Ovary (tissue), 9 donors: ENCODE measurements around the gene ADGRL1. TPM values are rescaled to one million over a fixed set of nuclear protein-coding genes. Genes with fewer than 3 reads are reported as not detected.

Source experiments
- DNase-seq, 5 donors: peaks; one replicate each; pipeline ENCODE4 v3.0.0-alpha.2; 2019 to 2020
- H3K27ac ChIP-seq, 2 donors: fragments of 200-600 bp; one replicate each; pipeline versions ENCODE4 v1.5.1 to v1.8.0; 2019 to 2022
- H3K27me3 ChIP-seq: fragments of 200-600 bp; one replicate; pipeline ENCODE4 v1.8.0; 2022
- H3K36me3 ChIP-seq: fragments of 200-600 bp; sonication (generic); one replicate; pipeline ENCODE4 v1.5.1; 2019
- H3K4me1 ChIP-seq: one replicate; pipeline ENCODE4 v1.8.1; 2013; ENCODE audit warnings: mild to moderate bottlenecking, moderate library complexity; ENCODE audit not compliant: insufficient read depth
- H3K4me3 ChIP-seq: fragments of 200-600 bp; sonication (generic); one replicate; pipeline ENCODE4 v1.5.1; 2017
- H3K9me3 ChIP-seq, 2 donors: fragments of 200-600 bp in 1 of 2; sonication (generic) in 1 of 2; one replicate each; pipeline versions ENCODE4 v1.5.1 to v1.8.1; 2013 to 2019; ENCODE audit warnings: mild to moderate bottlenecking in 1 of 2, moderate library complexity in 1 of 2
- EP300 ChIP-seq: sonication (generic); formaldehyde crosslinking; IDR thresholded peaks from one replicate; pipeline ENCODE4 v1.6.1; 2017; ENCODE audit warnings: antibody characterized with exemption
- POLR2A ChIP-seq: fragments of 450-650 bp; IDR thresholded peaks from one replicate; pipeline ENCODE4 v1.6.1; 2017; ENCODE audit warnings: antibody characterized with exemption, mild to moderate bottlenecking, moderate library complexity
- WGBS, 3 donors: extraction: QIAGEN DNeasy Blood & Tissue Kit in 1 of 3; methylation state at CpG; one replicate each; pipeline versions ENCODE4 v1.1.5 to v1.1.7; 2013 to 2017; 5-methylcytosine and 5-hydroxymethylcytosine counted together
- intact Hi-C, 4 donors: fragments of 100-400 bp; cut with DNase I; formaldehyde crosslinking; loops; one replicate each; pipeline versions ENCODE4 v1.11.0 to v1.15.1; 2022 to 2023
- polyA plus RNA-seq, 2 donors: library from polyadenylated mRNA; stranded (reverse); fragments of 200-250 nt in 1 of 2; fragments of 350-450 nt in 1 of 2; fragmentation: Illumina TruSeq in 1 of 2; extraction: RNeasy Lipid Tissue Mini Kit (QIAGEN cat#74804) in 1 of 2; gene quantifications; one replicate each; pipeline ENCODE4 v1.2.3, GENCODE V29; 2013 to 2014
- total RNA-seq, 7 donors: library from RNA; depleted of rRNA in 2 of 7; stranded (reverse); fragments of >200 nt in 2 of 7; fragmentation: NEBNext Ultra II Directional in 3 of 7; extraction: Animal tissue kit (Norgen Biotek cat#: 25700) in 3 of 7; gene quantifications; one replicate each; pipeline versions ENCODE4 v1.1.0 to v1.2.4, GENCODE V29; 2016 to 2023
- TF ChIP-seq, protein P1 (sequence below), 3 donors: fragments of 450-650 bp in 2 of 3; fragments of 200-600 bp in 1 of 3; IDR thresholded peaks; one replicate each; pipeline versions ENCODE4 v1.5.1 to v1.8.0; 2016 to 2022; ENCODE audit warnings: antibody characterized with exemption in 3 of 3, mild to moderate bottlenecking in 1 of 3
- donor health status: DM: no; HTN: no; CAD: no; lungs with moderate emphysema.
- donor health status: DM: no; HTN: no; CAD: no.
- donor health status: Bipolar disorder and iron deficiency.
- donor health status: DM: yes; HTN: yes; CAD: no.
- donor health status: DM: no; HTN: no; CAD: no.
- donor health status: DM: yes; HTN: yes; CAD: no.

Gene ADGRL1
- total and polyA plus RNA-seq, 9 donors, result 2.1 to 36.8 (median 12.1) TPM

GRCh38 chr19:14114854-14115253, 91.1 kb downstream of the ADGRL1 start:
- peaks cover 38% of the 10 kb centered on the region for H3K4me1 ChIP-seq
- intact Hi-C loops, result loop anchor here in 1 of 4 donors (5.0 kb wide), 1 partner anchor 33 kb away; no protein-coding TSS in a partner anchor
- H3K27me3 ChIP-seq, result no peaks in the 10 kb centered on the region
- H3K36me3 ChIP-seq, result no peaks in the 10 kb centered on the region
- WGBS, 3 donors, result 55 to 60% (median 57%) methylated on average over 9 of the region's 9 CpGs
- H3K4me3 ChIP-seq, result no peak overlapping the region
- H3K27ac ChIP-seq, result peak overlapping the region; percentile 85 to 96
- TF ChIP-seq EP300, result no peak
- TF ChIP-seq, protein P1, sequence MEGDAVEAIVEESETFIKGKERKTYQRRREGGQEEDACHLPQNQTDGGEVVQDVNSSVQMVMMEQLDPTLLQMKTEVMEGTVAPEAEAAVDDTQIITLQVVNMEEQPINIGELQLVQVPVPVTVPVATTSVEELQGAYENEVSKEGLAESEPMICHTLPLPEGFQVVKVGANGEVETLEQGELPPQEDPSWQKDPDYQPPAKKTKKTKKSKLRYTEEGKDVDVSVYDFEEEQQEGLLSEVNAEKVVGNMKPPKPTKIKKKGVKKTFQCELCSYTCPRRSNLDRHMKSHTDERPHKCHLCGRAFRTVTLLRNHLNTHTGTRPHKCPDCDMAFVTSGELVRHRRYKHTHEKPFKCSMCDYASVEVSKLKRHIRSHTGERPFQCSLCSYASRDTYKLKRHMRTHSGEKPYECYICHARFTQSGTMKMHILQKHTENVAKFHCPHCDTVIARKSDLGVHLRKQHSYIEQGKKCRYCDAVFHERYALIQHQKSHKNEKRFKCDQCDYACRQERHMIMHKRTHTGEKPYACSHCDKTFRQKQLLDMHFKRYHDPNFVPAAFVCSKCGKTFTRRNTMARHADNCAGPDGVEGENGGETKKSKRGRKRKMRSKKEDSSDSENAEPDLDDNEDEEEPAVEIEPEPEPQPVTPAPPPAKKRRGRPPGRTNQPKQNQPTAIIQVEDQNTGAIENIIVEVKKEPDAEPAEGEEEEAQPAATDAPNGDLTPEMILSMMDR (IDR thresholded peaks at IDR 0.05), result peak in 1 of 3 donors; percentile 13
- peak in 1 of 5 donors; percentile 48 for DNase-seq
- no peaks in the 10 kb centered on the region for H3K9me3 ChIP-seq

- Histone ChIP-seq H3K27ac (peak overlapping the region; percentile 85 to 96), H3K4me1 (peaks cover 36% of the 10 kb centered on the region), H3K36me3 (no peaks in the 10 kb centered on the region), H3K4me3 (no peak overlapping the region), H3K27me3 (no peaks in the 10 kb centered on the region), H3K9me3 (no peaks in the 10 kb centered on the region)
- TF ChIP-seq, protein P1 (IDR thresholded peaks at IDR 0.05), result no peak
- TF ChIP-seq EP300, result no peak
- no peak for TF ChIP-seq POLR2A
- intact Hi-C loops, result no loop called here
- no peak for DNase-seq
- WGBS, 3 donors, result 82 to 84% (median 83%) methylated on average over 7 of the region's 7 CpGs
These were observed 91.5 kb downstream of the ADGRL1 start for GRCh38 chr19:14114439-14114838.

DNA sequence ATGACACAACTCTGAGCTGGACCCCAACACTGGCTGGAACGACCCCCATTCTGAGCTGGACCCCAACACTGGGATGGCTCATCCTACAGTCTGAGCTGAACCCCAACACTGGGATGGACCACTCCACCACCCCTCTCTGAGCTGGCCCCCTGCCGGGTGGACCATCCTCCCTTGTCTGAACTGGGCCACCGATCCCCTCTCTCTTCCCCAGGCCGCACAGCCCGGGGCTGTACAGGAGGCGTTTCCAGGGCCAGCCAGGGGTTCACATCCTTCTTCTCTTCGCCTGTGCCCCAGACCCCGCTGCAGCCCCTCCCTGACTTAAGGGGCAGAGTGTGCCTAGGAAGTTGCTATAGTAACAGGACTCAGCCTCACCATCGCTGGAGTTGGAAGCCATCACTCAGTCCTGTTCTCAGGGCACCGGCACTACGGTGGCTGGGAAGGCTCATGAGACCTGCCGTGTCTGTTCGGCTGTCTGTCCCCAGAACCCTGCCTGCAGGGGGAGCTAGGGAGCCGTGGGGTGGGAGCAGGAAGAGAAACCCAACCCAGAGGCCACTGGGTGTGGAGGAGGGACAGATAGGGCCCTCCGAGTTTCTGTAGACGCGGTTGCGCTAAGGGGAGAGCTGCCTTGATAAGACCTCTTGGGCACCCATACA, 92.1 kb downstream of the ADGRL1 start:
- H3K4me1 ChIP-seq, result peaks cover 33% of the 10 kb centered on the region
- no peaks in the 10 kb centered on the region for H3K36me3 ChIP-seq
- TF ChIP-seq EP300 (no peak), POLR2A (no peak)
- TF ChIP-seq, protein P1 (IDR thresholded peaks at IDR 0.05), result no peak
- H3K27ac ChIP-seq, result peak overlapping the region; percentile 85 to 96
- WGBS, 3 donors, result 54 to 76% (median 58%) methylated on average over 17 to 18 of the region's 18 CpGs
- H3K9me3 ChIP-seq, result no peaks in the 10 kb centered on the region
- intact Hi-C loops, result no loop called here
- H3K4me3 ChIP-seq, result no peak overlapping the region
- H3K27me3 ChIP-seq, result no peaks in the 10 kb centered on the region
- DNase-seq, result peak in 4 of 5 donors; percentile 57 to 73 (median 64)

- H3K4me3 ChIP-seq, result peak overlapping the region; percentile 15
- H3K36me3 ChIP-seq, result no peaks in the 10 kb centered on the region
- peak; percentile 86 to 90 (median 87) for DNase-seq
- H3K27ac ChIP-seq, result peak overlapping the region; percentile 85 to 96
- TF ChIP-seq EP300, result no peak
- TF ChIP-seq, protein P1 (IDR thresholded peaks at IDR 0.05), result no peak
- no peak for TF ChIP-seq POLR2A
- H3K4me1 ChIP-seq, result peaks cover 31% of the 10 kb centered on the region
- intact Hi-C loops, result no loop called here
- H3K27me3 ChIP-seq, result no peaks in the 10 kb centered on the region
- H3K9me3 ChIP-seq, result no peaks in the 10 kb centered on the region
- 4 to 8% (median 5%) methylated on average over 12 of the region's 12 CpGs for WGBS, 3 donors
These were observed 93.1 kb downstream of the ADGRL1 start for GRCh38 chr19:14112809-14113385.
